MM.1S (cell line): ENCODE results near the gene CD86.

Experiments used
- CTCF ChIP-seq: fragments of 300-600 bp; sonication (generic); IDR thresholded peaks from 2 replicates; pipeline ENCODE4 v1.5.1; 2016; ENCODE audit warnings: antibody characterized with exemption, low read length, mixed read lengths
- EZH2 ChIP-seq: fragments of 300-600 bp; sonication (generic); optimal IDR thresholded peaks from 2 replicates; pipeline ENCODE3; 2017; ENCODE audit warnings: low read depth, mild to moderate bottlenecking, antibody characterized with exemption, low read length, mixed read lengths
- EZH2phosphoT487 ChIP-seq: fragments of 300-600 bp; sonication (generic); IDR thresholded peaks from 2 replicates; pipeline ENCODE4 v1.6.1; 2018; ENCODE audit warnings: antibody characterized with exemption, low read length

GRCh38 chr3:122060040-122060698 is 5.0 kb downstream of the CD86 start:
- TF ChIP-seq CTCF: no peak
- TF ChIP-seq EZH2: no peak
- no peak for TF ChIP-seq EZH2phosphoT487
